SU-DHL-6 (cell line): Measurements from ENCODE around the gene MIX23.

Source experiments
- H2AFZ ChIP-seq: fragments of 200-600 bp; sonication (generic); 2 replicates; pipeline ENCODE4 v1.6.1; 2014; ENCODE audit warnings: low read depth, mild to moderate bottlenecking, moderate library complexity, mixed read lengths, antibody characterized with exemption, low read length; ENCODE audit not compliant: severe bottlenecking
- H3F3A ChIP-seq: fragments of 200-600 bp; shearing (Covaris generic); 2 replicates; pipeline ENCODE4 v1.6.0; 2016; ENCODE audit warnings: antibody characterized with exemption, mild to moderate bottlenecking; ENCODE audit not compliant: insufficient read depth
- H3K27ac ChIP-seq: fragments of 200-600 bp; sonication (generic); 2 replicates; pipeline ENCODE4 v1.5.1; 2016; ENCODE audit warnings: low read depth, mild to moderate bottlenecking, low read length, moderate library complexity, mixed read lengths
- H3K27me3 ChIP-seq: fragments of 200-600 bp; sonication (generic), shearing (Covaris generic); 2 replicates; pipeline ENCODE4 v1.6.0; 2014; ENCODE audit warnings: mild to moderate bottlenecking, low read length
- H3K36me3 ChIP-seq: fragments of 200-600 bp; sonication (generic); 2 replicates; pipeline ENCODE4 v1.6.1; 2014; ENCODE audit warnings: mild to moderate bottlenecking, low read length, mixed read lengths
- H3K4me2 ChIP-seq: fragments of 300-600, 200-600 bp; shearing (Covaris generic), sonication (generic); 2 replicates; pipeline ENCODE4 v1.6.0; 2014; ENCODE audit warnings: low read length, low read depth, mild to moderate bottlenecking; ENCODE audit not compliant: poor library complexity, severe bottlenecking
- H3K4me3 ChIP-seq: fragments of 200-600 bp; sonication (generic); 2 replicates; pipeline ENCODE4 v1.5.1; 2014; ENCODE audit warnings: antibody characterized with exemption, low read length, mild to moderate bottlenecking, mixed read lengths; ENCODE audit not compliant: insufficient read depth, poor library complexity, severe bottlenecking
- H3K79me2 ChIP-seq: fragments of 200-600 bp; sonication (generic); 2 replicates; pipeline ENCODE4 v1.6.1; 2014; ENCODE audit warnings: mild to moderate bottlenecking, low read length, moderate library complexity; ENCODE audit not compliant: insufficient read depth
- H3K9ac ChIP-seq: fragments of 200-600 bp; sonication (generic); 2 replicates; pipeline ENCODE4 v1.7.0; 2014; ENCODE audit warnings: mild to moderate bottlenecking, low read length
- H3K9me2 ChIP-seq: fragments of 200-600 bp; sonication (generic); replicated peaks from 2 replicates; pipeline ENCODE4 v1.6.1; 2014; ENCODE audit warnings: low read length; ENCODE audit not compliant: insufficient read depth
- H3K9me3 ChIP-seq: fragments of 200-600 bp; sonication (generic); 2 replicates; pipeline ENCODE4 v1.6.1; 2014; ENCODE audit warnings: low read length, mixed read lengths; ENCODE audit not compliant: insufficient read depth
- H4K20me1 ChIP-seq: fragments of 200-600 bp; sonication (generic); 2 replicates; pipeline ENCODE4 v1.6.1; 2014; ENCODE audit warnings: low read depth, mild to moderate bottlenecking, antibody characterized with exemption, low read length, moderate library complexity, mixed read lengths
- EZH2phosphoT487 ChIP-seq: fragments of 200-600 bp; sonication (generic), shearing (Covaris generic); conservative IDR thresholded peaks from 2 replicates; pipeline ENCODE4 v1.6.1; 2018; ENCODE audit warnings: mild to moderate bottlenecking, antibody characterized with exemption, low read length, moderate library complexity, mixed read lengths
- TF ChIP-seq, protein P1 (sequence below): fragments of 200-600 bp; sonication (generic); IDR thresholded peaks from one replicate; pipeline ENCODE4 v1.5.1; 2017; ENCODE audit warnings: antibody characterized with exemption, mild to moderate bottlenecking, low read length, moderate library complexity; ENCODE audit not compliant: insufficient read depth, poor library complexity, severe bottlenecking

MIX23 gene

DNA sequence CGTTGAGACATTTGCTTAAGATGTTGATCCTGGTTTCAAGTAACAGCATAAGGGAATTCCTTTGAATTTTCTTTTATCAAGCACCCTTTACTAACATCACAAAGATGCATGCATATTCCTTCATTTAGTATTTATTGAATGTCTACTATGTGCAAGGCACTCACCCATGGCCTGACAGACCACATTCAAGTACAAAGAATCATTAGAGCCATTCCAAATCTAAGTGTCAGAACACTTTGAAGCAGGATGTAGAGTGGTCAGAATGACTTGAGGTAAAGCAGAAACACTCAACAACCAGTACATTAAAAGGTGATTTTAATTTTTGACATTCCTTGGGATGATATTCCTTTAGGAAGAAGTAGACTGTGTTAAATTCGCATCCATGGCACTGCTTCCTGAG lies 38.8 kb upstream of the MIX23 start:
- peaks cover 4% of the 10 kb centered on the region for H3K79me2 ChIP-seq
- TF ChIP-seq EZH2phosphoT487, result no peak
- TF ChIP-seq, protein P1, sequence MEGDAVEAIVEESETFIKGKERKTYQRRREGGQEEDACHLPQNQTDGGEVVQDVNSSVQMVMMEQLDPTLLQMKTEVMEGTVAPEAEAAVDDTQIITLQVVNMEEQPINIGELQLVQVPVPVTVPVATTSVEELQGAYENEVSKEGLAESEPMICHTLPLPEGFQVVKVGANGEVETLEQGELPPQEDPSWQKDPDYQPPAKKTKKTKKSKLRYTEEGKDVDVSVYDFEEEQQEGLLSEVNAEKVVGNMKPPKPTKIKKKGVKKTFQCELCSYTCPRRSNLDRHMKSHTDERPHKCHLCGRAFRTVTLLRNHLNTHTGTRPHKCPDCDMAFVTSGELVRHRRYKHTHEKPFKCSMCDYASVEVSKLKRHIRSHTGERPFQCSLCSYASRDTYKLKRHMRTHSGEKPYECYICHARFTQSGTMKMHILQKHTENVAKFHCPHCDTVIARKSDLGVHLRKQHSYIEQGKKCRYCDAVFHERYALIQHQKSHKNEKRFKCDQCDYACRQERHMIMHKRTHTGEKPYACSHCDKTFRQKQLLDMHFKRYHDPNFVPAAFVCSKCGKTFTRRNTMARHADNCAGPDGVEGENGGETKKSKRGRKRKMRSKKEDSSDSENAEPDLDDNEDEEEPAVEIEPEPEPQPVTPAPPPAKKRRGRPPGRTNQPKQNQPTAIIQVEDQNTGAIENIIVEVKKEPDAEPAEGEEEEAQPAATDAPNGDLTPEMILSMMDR, result no peak
- peaks cover 13% of the 10 kb centered on the region for H3F3A ChIP-seq

DNA sequence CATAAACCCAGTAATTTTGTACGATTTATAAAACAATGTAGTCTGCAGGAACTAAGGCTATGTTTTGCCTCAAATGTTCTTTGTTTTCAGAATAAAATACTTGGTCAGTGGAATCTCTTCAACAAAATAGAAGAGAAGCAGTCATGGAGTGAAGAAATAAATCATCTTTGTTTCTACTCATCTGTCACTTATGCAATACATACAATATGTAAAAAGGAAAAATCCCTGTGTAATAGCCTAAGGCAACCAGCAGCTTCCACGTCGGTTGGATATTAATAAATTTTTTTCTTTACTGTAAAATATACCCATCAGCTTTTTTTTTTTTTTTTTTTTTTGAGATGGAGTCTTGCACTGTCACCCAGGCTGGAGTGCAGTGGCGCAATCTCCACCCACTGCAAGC lies 38.1 kb upstream of the MIX23 start:
- no peak for TF ChIP-seq EZH2phosphoT487
- TF ChIP-seq, protein P1, result no peak
- Histone ChIP-seq H3K4me2 (no peak overlapping the region), H3K79me2 (peaks cover 8% of the 10 kb centered on the region), H3K9ac (no peak overlapping the region), H3K27me3 (no peaks in the 10 kb centered on the region), H3K9me2 (no peaks in the 10 kb centered on the region), H3K4me3 (no peak overlapping the region), H3K36me3 (no peaks in the 10 kb centered on the region; the same call in 1 of the 2 replicates), H2AFZ (no peak overlapping the region), H3K27ac (no peak overlapping the region), H4K20me1 (no peaks in the 10 kb centered on the region), H3K9me3 (no peaks in the 10 kb centered on the region), H3F3A (peaks cover 13% of the 10 kb centered on the region)

More for the DNA sequence above, 38.8 kb upstream of the MIX23 start:
- H3K4me2 ChIP-seq, result no peak overlapping the region
- no peak overlapping the region for H2AFZ ChIP-seq
- no peaks in the 10 kb centered on the region for H3K9me3 ChIP-seq
- peaks cover 6% of the 10 kb centered on the region; the same call in 1 of the 2 replicates for H3K36me3 ChIP-seq
- H4K20me1 ChIP-seq, result no peaks in the 10 kb centered on the region
- H3K27me3 ChIP-seq, result no peaks in the 10 kb centered on the region
- H3K4me3 ChIP-seq, result no peak overlapping the region
- no peak overlapping the region for H3K27ac ChIP-seq
- H3K9ac ChIP-seq, result no peak overlapping the region
- no peaks in the 10 kb centered on the region for H3K9me2 ChIP-seq

DNA sequence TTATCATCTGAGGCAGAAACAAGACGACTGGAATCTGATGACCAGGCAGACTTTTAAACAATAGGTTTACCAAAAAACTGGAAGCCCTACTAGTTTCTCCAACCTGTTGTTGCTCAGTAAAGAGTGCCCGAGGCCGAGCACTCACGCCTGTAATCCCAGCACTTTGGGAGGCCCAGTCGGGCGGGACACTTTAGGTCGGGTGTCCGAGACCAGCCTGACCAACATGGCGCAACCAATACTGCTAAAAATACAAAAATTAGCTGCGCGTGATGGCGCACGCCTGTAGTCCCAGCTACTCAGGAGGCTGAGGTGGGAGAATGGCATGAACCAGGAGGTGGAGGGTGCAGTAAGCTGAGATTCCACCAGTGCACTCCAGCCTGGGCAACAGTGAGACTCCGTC lies 33.9 kb upstream of the MIX23 start:
- no peak for TF ChIP-seq EZH2phosphoT487
- TF ChIP-seq, protein P1, result no peak
- no peak overlapping the region for H3K27ac ChIP-seq
- H3K4me3 ChIP-seq, result peak overlapping the region; percentile 91
- H3F3A ChIP-seq, result peaks cover 16% of the 10 kb centered on the region
- H3K36me3 ChIP-seq, result no peaks in the 10 kb centered on the region; the same call in 1 of the 2 replicates
- H3K9ac ChIP-seq, result peak overlapping the region; percentile 79
- H2AFZ ChIP-seq, result no peak overlapping the region
- H3K4me2 ChIP-seq, result peak overlapping the region; percentile 72
- no peaks in the 10 kb centered on the region for H4K20me1 ChIP-seq
- no peaks in the 10 kb centered on the region for H3K9me2 ChIP-seq
- peaks cover 14% of the 10 kb centered on the region for H3K79me2 ChIP-seq
- no peaks in the 10 kb centered on the region for H3K9me3 ChIP-seq
- no peaks in the 10 kb centered on the region for H3K27me3 ChIP-seq
